Colon (tissue), 2 donors: ENCODE measurements around the gene CNOT10.
"Not testable (repeated sequence)": the region's sequence is repeated elsewhere in the genome, so short reads cannot be mapped to it uniquely, and the experiment has no call there.

ENCODE experiments used
- FAIRE-seq: peaks from 2 replicates; lab custom pipeline; 2012; peaks lifted over from hg19 to GRCh38; lab: Jason Lieb, UNC
- donor health status: control.
- donor health status: control.

Gene CNOT10

GRCh38 chr3:32691847-32692246 is 6.9 kb downstream of the CNOT10 start:
- no peak for FAIRE-seq

DNA sequence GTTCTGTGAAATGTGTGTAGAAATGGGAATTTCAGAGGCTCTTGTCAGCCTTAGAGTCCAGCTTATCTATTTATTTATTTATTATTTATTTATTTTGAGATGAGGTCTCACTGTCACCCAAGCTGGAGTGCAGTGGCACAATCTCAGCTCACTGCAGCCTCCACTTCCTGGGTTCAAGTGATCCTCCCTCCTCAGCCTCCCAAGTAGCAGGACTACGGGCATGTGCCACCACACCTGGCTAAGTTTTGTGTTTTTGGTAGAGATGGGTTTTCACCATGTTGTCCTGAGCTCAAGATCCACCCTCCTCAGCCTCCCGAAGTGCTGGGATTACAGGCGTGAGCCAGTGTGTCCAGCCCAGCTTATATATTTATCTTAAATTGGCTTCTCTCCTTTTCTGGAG is 11.5 kb downstream of the CNOT10 start:
- no peak for FAIRE-seq

DNA sequence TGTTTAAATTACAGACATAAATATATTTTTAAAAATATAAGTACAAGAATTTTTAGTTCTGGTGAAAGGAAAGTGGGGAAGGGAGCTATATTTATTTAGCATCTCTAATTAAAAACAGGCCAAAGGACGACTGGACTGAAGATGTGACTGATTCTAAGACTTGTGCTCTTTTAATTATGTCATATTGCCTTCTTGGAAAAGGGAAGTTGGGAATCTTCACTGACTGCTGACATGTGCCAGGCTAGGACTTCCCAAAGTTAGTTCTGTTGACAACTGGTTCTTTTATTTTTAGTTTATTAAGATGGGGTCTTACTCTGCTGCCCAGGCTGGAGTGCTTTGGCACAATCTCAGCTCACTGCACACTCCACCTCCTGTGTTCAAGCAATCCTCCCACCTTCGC is 13.5 kb downstream of the CNOT10 start:
- no peak for FAIRE-seq

GRCh38 chr3:32699429-32699828 is 14.4 kb downstream of the CNOT10 start:
- no peak for FAIRE-seq

DNA sequence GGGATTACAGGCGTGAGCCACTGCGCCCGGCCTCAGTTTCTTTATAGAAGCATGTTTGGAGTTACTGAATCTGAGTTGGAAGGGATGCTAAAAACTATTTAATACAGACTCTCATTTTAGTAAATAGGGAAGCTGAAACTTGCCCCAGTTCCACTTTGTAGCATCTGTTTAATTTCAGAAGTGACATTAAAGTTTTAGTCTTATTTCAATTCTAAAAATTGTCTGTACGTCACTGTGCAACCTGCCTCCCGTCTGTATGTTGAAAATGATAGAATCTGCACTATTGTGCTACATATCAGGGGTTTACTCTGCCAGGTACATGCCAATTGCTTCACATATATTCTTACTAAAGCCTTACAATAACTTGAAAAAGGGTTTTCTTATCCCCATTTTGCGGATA is 15.3 kb downstream of the CNOT10 start:
- no peak for FAIRE-seq

DNA sequence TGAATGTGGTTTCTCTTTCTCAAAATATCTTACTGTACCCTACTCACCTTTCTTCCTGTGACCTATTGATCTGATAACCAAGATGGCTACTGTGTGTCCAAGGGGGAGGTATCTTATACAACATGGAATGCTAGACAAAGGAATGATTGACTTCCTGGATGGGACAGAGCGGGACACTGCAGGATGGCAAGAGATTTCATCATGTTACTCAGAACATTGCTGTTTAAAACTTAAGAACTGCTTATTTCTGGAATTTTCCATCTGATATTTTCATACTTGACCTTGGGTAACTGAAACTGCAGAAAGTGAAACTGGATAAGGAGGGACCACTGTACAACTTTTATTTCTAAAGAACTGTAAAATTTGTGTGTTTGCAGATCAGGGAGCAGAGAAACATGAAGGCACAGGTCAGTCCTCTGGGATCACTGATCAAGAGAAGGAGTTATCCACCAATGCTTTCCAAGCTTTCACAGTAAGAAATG is 18.5 kb downstream of the CNOT10 start:
- no peak for FAIRE-seq

GRCh38 chr3:32705232-32705631 is 20.2 kb downstream of the CNOT10 start:
- no peak for FAIRE-seq

GRCh38 chr3:32706348-32707025 is 21.5 kb downstream of the CNOT10 start:
- FAIRE-seq: no peak

DNA sequence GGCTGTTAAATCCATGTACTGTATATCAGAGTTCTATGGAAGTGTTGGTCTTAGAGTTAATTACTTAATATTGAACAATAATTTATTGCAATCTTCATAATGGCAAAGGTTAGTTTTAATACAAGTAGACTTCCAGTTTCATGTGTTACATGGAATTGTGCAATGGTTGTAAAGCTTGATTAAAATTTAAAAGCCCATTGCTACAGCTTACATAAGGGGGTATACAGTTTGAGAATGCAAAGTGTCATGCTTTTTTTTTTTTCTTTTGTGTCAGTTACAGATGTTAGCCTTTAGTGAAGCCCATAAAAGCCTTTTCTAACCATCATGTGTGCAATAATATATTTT is 22.0 kb downstream of the CNOT10 start:
- FAIRE-seq: no peak

GRCh38 chr3:32708672-32709283 is 23.8 kb downstream of the CNOT10 start:
- no peak for FAIRE-seq

DNA sequence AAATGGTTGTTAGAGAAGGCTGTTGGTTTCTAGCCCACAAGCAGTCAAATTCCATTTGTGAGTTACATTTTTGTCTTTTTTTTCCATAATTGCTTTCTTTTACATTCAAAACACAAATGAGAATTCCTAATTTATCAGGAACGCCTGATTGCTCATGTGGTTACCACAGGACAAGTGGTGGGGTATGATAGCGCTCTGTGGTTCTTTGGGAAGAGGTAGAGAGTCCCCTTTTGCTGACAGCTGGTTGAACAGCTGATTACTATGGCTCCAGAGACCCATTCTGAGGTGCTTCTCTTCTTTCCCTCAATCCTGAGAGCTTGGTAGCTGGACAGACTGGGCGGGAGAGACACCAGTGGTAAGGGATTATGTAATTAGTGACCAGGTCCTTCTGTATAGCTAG is 24.4 kb downstream of the CNOT10 start:
- FAIRE-seq: no peak

GRCh38 chr3:32712506-32713055 is 27.6 kb downstream of the CNOT10 start:
- FAIRE-seq: no peak

DNA sequence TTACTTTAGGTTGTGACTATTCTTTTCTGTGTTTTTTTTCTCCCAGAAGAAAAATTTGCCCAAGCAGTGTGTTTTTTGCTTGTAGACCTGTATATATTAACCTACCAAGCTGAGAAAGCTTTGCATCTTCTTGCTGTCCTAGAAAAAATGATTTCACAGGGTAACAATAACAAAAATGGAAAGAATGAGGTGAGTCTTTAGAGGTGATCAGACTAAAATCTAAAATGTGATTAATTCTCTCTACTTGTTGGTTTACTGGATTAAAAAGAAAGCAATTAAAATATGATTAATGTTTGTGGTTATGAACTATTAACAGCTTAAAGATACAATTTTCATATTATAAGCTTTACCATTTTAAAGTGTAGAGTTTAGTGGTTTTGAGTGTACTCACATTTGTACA is 28.2 kb downstream of the CNOT10 start:
- FAIRE-seq: no peak

DNA sequence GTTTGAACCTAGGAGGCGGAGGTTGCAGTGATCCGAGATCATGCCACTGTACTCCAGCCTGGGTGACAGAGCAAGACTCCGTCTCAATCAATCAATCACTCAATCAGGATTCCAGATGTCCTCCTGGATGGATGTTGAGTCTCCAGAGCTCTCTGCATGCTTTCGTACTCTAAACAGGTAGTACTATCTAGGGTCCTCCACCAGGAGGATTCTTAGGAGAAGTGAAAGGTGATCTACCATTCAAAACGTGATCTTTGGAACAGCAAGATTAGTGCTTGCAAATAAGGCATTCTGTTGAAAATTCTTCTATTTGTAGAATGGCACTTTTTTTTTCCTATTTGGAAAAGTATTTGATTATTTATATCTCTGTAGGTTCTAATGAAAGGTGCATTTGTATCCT is 34.3 kb downstream of the CNOT10 start:
- no peak for FAIRE-seq

DNA sequence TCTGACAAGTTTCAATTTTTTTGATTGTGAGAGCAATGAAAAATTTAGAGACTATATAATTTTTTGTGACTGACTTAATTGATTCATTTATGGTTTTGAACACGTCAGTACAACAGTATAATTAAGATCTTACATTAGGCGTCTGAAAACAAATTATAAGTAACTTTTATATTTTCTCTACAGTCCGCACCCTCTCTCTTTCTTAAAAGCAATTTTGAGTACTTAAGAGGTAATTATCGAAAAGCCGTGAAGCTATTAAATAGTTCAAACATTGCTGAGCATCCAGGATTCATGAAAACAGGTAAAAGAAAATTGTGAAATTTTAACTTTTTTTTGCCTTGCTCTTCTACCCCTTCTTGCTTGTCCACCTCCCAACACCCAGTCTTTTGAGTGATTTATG is 34.9 kb downstream of the CNOT10 start:
- no peak for FAIRE-seq

DNA sequence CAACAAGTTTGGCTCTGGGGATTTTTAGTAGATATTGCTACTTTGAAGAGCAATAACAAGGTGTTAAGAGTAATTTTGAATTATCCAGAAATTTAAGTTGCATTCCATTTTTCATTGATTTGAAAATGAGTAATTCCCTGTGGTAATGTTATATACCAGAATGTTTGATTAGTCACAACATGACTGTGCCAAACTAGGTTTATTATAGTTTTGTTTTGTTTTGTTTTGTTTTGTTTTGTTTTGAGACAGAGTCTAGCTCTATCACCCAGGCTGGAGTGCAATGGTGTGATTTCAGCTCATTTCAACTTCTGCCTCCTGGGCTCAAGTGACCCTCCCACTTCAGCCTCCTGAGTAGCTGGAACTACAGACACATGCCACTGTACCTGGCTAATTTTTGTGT is 40.7 kb downstream of the CNOT10 start:
- no peak for FAIRE-seq

- peak; percentile 33 for FAIRE-seq
These were observed 48.7 kb downstream of the CNOT10 start for GRCh38 chr3:32733631-32734229.

DNA sequence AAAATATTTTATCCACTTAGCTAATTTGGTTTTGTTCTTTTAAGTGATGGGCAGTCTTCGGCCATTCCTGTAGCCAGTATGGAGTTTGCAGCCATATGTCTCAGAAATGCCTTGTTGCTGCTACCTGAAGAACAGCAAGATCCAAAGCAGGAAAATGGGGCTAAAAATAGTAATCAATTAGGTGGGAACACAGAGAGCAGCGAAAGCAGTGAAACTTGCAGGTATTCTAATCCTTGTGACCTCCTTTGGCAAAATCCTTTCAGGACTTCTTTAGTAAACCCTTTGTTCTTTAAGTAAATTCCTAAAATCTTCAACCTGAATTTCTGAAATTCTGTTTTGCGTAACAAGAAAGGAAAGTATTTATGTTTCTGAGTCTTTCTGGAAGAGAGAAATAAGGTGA is 49.8 kb downstream of the CNOT10 start:
- no peak for FAIRE-seq

DNA sequence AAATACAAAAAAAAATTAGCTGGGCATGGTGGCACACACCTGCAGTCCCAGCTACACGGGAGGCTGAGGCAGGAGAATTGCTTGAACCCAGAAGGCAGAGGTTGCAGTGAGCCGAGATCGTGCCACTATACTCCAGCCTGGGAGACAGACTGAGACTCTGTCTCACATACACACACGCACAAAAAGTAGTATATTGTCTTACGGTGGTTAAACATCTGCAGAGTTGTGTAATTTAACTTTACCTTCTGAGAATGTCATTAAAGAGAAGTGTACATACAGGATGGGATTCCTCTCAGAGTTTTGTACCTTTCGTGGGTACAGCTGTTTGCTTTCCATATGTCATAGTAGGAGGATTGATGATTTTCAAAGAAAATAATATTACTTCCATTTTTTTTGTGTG is 58.5 kb downstream of the CNOT10 start:
- FAIRE-seq: not testable (repeated sequence)

- no peak for FAIRE-seq
These were observed 58.9 kb downstream of the CNOT10 start for GRCh38 chr3:32743934-32744333.

DNA sequence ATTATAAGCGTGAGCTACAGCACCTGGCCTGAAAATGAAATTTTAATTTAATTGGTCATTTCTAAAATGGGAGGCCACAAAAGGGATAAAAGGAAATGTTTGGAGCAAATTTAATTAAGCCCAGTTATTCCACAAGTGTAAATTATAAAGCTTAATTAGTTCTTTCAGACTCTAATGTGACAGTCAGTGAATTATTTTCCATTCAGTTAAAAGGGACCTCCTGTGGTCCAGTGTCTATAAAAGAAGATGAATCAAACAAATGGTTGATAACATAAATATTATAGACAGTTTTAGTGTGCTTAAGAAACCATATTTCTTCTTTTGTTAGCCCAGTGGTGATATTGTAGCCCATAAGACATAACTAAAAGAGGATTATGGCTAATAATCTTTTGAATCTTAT is 66.4 kb downstream of the CNOT10 start:
- no peak for FAIRE-seq

GRCh38 chr3:32755761-32756160 is 70.8 kb downstream of the CNOT10 start:
- FAIRE-seq: no peak

- FAIRE-seq: no peak
These were observed 72.8 kb downstream of the CNOT10 start for GRCh38 chr3:32757618-32758374.
